IPS-18c (cell line): ENCODE data around the gene COX15.

Source experiments
- H3K4me3 ChIP-seq: 2 replicates; pipeline ENCODE4 v1.7.0; 2013; ENCODE audit warnings: low read depth, mild to moderate bottlenecking, low read length, moderate library complexity; ENCODE audit not compliant: insufficient read depth
- H3K9me3 ChIP-seq: one replicate; pipeline ENCODE4 v1.6.1; 2013; ENCODE audit warnings: mild to moderate bottlenecking, low read length, moderate library complexity; ENCODE audit not compliant: control insufficient read depth, insufficient read depth

COX15 gene

DNA sequence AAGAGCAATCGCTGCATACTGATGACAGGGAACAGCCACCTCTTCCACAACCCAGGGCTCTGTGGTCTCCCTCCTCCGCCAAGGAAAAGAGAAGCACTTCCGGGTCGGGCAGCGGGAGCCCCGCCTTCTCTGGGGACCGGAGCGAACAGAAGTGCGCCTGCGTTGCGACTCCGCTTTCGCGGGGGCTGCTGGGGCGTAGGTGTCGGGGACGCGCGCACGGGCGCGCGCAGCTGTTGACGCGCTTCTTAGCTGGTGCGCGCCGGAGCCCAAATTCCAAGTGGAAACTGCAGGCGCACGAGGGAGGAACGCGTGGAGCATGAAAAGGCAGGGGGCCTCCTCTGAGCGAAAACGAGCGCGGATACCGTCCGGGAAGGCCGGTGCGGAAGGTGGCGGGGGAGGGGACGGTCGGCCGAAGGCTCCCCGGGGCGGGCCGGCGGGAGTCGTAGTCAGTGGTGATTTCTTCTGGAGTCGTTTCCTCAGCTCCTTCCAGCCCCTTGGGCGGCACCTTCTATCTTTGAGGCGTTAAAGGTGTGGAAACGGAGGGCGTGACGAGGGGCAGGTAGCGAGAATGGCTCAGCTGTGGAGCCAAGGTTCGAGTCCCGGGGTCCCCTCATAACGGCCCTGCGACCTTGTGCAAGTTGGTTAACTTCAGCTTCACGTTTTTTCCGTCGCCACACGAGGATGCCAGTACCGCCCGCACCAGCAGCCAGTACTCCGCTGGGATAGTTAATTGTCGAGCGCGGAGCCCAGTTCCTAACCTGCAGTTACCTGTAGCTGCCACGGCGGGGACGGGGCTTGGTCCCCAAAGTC is at the start of gene COX15, which contains the start of gene CUTC:
Gene COX15, minus strand, starts transcription at position 95 of the 810 bp plus-strand sequence. Its CDS starts 78 bp downstream, at position 17.
Gene CUTC, plus strand, starts transcription at position 202 of the 810 bp plus-strand sequence. Its CDS starts 115 bp downstream, at position 317.
- no peaks in the 10 kb centered on the region for H3K9me3 ChIP-seq
- peak within 1 kb of the TSS; percentile 88 for H3K4me3 ChIP-seq

DNA sequence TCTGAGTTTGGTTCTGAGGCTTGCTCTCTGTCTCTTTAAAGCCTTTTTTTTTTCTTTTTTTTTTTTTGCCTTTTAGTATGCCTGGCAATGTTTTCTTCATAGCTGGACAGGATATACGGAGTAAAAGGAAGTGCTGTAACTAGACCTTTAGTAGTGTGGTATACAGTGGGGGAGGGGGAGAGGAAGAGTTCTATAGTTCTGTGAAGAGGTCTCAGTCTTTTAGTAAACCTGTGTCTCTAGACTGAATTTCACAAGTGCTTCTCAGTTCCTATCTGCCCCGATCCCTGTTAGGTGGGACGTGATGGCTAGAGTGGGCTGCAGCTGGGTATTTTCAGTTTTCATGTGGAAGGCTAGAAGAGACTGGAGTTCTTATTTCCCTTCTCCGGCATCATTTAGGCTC is 47.4 kb upstream of the COX15 start:
- H3K4me3 ChIP-seq = no peak overlapping the region

DNA sequence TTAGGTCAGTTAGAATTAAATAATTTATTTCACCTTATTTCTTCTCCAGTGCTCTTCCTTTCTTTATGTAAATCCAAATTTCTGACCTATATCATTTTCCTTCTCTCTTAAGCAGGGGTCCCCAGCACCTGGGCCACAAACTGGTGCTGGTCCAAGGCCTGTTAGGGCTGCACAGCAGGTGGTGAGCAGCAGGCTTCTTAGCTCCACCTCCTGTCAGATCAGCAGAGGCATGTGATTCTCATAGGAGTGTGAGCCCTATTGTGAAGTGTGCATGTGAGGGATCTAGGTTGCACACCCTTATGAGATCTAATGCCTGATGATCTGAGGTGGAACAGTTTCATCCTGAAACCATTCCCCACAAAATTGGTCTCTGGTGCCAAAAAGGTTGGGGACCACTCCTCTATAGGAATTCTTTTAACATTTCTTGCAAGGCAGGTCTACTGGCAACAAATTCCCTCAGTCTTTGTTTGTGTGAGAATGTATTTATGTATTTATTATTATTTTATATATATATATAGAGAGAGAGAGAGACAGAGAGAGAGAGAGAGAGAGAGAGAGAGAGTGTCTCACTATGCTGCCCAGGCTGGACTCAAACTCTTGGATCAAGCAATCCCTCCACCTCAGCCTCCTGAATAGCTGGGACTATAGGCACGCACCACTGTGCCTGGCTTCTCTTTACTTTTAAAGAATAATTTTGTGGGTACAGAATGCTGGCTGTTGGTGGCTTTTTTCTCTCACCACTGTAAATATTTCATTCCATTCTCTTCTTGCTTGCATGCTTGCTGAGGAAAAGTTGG is 46.2 kb upstream of the COX15 start:
- Histone ChIP-seq H3K9me3 (no peaks in the 10 kb centered on the region), H3K4me3 (no peak overlapping the region)

More for the DNA sequence above, 47.4 kb upstream of the COX15 start:
- no peaks in the 10 kb centered on the region for H3K9me3 ChIP-seq

DNA sequence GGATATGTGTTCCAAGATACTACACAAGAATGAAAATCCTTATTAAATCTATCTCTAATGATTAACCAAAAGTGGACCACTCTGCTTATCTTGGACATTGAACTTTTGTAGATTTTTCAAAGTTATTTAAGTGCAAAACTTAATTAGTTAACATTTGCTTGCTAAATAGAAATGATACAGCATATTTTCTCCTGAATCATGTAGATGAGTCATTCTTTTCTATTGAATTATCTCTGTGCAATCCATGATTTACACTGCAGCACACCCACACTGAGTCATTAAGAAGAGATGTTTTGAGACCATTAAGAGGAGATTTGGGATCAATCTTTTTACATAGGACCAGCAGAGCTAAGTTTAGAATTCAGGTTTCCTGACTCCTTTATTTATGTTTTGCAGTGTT is 43.9 kb upstream of the COX15 start:
- H3K4me3 ChIP-seq = no peak overlapping the region
- H3K9me3 ChIP-seq = no peaks in the 10 kb centered on the region

DNA sequence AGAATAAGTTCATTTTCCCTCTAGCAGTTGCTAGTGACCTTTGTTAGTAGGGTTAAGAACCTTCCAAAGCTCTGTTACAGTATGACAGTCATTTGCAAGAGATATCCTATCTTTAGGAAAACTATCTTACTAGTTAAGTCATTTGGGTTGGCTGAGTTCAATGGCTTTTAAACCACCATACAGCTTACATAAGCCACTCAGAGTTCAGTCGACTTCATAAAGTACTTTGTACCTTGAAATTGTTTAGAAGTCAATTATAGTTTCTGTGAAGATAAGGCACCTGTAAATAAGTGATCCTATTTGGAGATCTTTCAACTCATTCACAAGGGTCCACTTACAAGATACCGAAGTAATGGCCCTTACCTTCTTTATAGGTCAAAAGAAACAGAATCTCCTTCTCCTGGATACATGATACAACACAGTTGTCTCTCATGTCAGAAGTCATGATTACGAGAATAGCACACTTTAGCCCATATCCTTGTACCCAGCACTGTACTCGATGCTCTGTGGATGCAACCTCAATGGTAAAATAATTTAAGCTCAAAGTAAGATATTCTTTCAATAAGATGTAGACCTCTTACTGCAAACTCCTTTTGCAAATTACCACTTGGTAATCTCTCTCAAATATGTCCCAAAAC is 38.6 kb upstream of the COX15 start:
- H3K9me3 ChIP-seq = no peaks in the 10 kb centered on the region
- no peak overlapping the region for H3K4me3 ChIP-seq

DNA sequence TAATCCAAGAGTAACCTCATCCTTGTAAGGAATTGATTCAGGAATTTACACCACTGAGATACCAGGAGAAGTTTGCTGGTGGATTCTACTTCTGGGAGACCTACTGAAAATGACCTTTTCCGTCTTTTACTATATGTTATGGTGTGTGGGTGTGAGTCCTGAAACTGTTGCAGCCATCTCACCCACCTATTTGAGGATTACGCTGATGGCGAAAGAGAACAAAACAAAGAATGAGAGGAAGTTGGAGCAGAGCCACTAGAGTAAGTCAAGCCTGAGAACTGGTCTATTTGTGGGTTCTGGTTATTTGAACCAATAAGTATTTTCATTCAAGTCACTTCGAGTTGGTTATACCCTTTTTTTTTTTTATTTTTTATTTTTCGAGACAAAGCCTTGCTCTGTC is 37.8 kb upstream of the COX15 start:
- no peak overlapping the region for H3K4me3 ChIP-seq
- H3K9me3 ChIP-seq = no peaks in the 10 kb centered on the region

DNA sequence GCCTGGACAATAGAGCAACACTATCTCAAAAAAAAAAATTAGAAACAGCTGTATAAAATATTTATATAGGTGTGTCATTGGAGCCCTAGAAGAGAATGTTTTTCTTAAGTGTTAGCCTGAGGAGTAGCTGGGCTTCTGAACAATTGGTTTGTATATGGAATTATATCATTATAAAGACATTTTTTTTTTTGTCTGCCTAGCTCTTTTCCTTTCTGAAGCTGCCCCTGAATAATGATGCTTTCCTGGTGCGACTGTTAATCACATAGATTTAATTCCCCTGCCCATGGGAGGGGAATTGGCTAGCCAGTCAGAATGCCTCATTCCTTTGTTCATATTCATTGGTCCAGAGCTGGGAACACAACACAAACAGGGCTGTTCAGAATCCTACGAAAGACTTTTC is 36.6 kb upstream of the COX15 start:
- no peaks in the 10 kb centered on the region for H3K9me3 ChIP-seq
- H3K4me3 ChIP-seq = no peak overlapping the region

DNA sequence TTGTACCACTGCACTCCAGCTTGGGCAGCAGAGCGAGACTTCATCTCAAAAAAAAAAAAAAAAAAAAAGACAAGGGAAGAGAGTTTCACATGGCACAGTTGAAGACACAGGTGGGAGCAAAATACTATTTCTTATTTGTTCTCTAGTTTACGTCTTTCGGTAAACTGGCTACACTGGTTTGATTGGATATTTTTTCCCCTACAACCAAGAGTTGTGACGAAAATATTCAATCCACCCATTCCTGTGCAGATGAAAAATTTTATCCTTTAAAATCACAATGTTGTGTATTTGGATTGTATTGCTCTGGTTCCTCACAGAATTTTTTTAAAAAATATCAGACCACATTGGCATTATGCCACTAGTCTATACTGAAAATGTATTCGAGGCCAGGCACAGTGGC is 36.0 kb upstream of the COX15 start:
- Histone ChIP-seq H3K4me3 (no peak overlapping the region), H3K9me3 (no peaks in the 10 kb centered on the region)

DNA sequence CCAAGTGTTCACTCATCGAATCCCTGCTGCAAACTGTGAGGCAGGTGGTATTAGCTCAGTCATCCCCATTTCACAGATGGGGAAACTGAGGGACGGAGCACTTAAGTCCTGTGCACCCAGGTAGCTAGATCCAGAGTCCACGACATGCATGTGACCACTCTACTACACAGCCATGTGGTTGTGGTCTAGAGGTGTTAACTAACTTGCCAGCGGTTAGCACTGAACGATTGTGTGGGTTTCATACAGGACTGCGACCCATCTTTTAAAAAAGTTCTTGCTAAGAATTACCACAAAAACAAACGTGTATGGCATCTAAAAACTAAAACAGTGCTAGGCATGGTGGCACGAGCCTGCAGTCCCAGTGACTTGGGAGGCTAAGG is 34.4 kb upstream of the COX15 start:
- no peaks in the 10 kb centered on the region for H3K9me3 ChIP-seq
- H3K4me3 ChIP-seq = no peak overlapping the region

DNA sequence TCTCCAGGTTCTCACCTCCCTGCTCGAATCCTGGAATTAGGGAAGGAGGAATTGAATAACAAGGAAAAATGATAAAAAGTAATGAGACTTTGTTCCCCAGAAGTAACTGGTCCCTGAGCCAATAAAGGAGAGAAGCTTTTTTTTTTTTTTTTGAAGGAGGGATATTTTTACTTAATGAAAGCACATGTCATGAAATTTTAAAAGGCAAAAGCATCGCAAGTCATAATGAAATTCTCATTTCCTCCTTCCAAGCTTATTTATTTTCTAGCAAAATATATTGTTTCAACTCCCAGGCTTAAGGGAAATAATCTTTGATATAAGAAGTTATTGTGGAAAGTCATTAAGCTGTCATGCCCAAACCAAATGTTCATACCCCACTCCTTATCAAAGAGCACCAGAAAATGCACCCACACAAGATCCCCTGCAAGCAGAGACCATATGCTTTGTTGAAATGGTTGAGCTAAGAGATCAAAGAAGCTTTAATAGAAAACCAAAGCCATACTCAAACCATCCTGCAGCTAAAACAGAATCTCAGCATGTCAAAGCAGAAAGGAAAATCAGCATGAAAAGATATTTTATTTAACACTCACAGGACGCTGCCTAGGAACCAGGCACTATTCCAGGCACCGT is 33.9 kb upstream of the COX15 start:
- H3K9me3 ChIP-seq = no peaks in the 10 kb centered on the region
- H3K4me3 ChIP-seq = no peak overlapping the region

DNA sequence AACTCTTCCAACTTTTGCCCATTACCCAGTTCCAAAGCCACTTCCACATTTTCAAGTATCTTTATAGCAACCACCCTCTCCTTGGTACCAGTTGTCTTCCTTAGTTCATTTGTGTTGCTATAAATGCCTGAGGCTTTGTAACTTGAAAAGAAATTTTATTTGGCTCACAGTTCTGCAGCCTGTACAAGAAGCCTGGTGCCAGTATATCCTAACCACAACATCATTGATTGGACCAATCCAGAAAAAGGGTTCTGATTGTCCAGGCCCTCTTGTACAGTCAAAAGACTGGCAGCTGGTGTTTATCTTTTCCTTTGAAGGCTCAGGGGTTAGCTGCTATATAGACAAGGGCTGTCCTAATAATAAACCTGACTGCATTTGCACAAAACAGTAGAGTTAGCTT is 29.4 kb upstream of the COX15 start:
- Histone ChIP-seq H3K4me3 (no peak overlapping the region), H3K9me3 (no peaks in the 10 kb centered on the region)

DNA sequence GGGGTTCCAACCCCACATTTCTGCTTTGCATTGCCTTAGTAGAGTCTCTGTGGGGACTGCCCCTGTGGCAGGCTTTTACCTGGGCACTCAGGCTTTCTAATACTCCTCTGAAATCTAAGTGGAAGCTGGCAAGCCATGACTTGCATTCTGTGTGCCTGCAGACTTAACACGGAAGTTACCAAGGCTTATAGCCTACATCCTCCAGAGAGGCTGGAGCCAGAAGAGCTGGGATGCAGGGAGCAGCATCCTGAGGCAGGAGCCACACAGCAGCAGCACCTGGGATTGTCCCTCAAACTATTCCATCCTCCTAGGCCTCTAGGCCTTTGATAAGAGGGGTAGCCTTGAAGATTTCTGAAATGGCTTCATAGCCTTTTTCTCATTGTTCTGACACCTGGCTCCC is 28.4 kb upstream of the COX15 start:
- Histone ChIP-seq H3K4me3 (no peak overlapping the region), H3K9me3 (no peaks in the 10 kb centered on the region)

DNA sequence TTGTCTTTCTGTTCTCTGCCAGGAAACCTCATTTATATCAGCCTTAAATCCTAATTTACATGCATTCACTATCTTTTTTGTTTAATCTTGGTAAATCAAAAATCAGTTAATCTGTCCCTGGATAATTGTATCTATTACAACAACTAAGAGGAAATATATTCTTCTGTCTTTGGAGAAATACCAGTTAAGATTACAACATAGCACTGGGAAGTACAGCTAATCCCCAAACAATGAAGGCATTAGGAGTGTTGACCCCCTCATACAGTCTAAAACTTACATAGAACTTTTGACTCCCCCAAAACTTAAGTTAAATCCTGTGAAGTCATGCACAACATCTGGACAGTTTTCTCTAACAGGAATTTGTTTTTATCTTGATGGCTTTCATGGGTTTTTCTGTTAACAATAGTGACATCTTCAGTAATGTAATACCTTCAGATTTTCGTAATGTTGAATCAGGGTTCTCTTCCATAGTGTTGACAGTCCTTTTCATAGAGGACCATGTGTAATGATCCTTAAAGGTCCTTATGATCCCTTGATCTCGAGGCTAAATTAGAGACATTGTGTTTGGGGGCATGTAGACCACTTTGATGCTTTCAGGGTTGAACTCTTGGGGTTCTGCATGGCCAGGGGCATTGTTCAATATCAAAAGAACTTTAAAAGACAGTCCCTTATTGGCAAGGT is 26.4 kb upstream of the COX15 start:
- Histone ChIP-seq H3K4me3 (no peak overlapping the region), H3K9me3 (no peaks in the 10 kb centered on the region)

DNA sequence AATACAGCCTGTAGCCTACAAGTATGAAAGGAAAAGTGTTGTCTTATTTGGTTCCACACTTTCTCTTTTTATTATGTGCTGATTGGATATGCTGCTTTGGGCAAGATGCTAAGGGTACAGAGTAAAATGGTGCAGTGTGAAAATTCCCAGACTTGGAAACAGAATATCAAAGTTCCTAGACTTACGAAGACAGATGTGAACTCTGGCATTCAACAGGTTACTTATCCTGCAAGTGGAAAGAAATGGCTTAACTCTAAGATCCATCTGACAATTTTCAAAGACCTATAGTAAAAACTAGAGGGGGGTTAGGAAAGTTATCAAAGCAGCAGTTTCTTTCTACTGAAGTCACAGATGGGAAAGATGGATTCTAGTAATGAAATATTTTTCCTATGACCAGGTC is 24.2 kb upstream of the COX15 start:
- no peak overlapping the region for H3K4me3 ChIP-seq

DNA sequence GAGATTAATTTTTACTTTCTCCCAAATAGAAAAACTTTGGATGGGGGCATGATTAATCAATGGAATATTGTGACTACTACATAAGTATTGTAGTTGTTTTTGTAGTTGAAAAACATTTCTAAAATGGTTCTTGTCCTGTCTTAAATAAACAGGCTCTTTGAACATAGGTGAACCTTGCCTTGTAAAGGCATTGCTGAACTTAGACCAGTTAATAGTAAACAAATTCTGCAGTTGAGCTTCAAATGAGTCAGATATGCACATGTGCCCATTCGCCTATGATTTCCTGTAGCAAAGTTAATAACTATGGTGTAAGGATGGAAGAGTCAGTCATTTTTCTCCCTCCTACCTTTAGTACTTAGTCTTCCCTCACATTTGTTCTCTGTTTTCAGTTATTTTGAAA is 22.7 kb upstream of the COX15 start:
- Histone ChIP-seq H3K4me3 (no peak overlapping the region), H3K9me3 (no peaks in the 10 kb centered on the region)

More for the DNA sequence above, 24.2 kb upstream of the COX15 start:
- no peaks in the 10 kb centered on the region for H3K9me3 ChIP-seq

DNA sequence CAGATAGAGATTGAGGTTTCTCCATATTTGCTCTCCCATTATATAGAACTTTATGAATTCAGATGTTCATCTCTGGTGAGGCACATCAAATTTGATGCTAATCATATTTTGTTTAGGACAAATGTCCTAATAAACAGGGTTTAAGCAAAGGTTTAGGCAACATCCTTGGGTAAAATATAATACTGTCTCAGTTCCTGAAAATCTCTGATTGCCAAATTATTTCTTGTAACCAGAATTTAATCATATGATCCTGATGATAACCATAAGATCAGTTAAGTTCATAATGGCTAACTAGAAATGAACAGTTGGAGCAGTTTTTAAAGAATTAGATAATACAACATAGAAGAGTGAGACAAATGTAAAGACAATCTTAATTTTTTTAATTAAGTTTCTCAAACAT is 18.7 kb upstream of the COX15 start:
- no peak overlapping the region for H3K4me3 ChIP-seq
- no peaks in the 10 kb centered on the region for H3K9me3 ChIP-seq
